ENCODE measurements around the gene RPS19BP1. TPM values are rescaled to one million over a fixed set of nuclear protein-coding genes. Genes with fewer than 3 reads are reported as not detected.

The RPS19BP1 gene
- total and polyA plus RNA-seq, 2 of the 8 experiments (the other 6 are each of a cell fraction or from before 2014, with no cell fraction given), result 77.9 to 97.9 TPM

DNA sequence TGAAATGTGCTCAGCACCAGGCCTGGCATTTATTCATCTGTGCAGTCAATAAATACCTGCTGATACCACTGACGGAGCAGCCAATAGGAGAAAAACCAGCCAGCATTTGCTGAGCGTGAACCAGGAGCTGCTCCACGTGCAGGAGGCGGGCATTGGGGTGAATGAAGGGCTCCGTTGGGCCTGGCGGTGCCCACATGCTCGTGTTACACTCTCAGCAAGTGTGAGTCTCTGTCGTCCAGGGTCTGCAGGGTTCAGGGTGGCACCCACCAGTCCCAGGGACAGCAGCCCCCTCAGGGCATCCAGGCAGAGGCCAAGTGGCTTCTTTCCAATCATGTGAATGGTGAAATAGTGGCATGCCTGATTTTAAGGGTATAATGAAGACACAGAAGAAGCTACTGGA is 4.2 kb upstream of the RPS19BP1 start (continued):
- TF ChIP-seq CHD7 (IDR thresholded peaks at IDR 0.05; ENCODE audit: insufficient replicate concordance, low read length) (no peak), NANOG (IDR thresholded peaks at IDR 0.05; ENCODE audit: insufficient read depth, low read depth, low read length, poor library complexity, severe bottlenecking) (no peak), HDAC6 (IDR thresholded peaks at IDR 0.05; ENCODE audit: low read depth, low read length) (no peak), RAD21 (IDR thresholded peaks at IDR 0.05 in 1 of 2, conservative IDR thresholded peaks at IDR 0.05 in 1 of 2; ENCODE audit: low read depth in 2 of 2, low read length in 2 of 2) (no peak), CHD2 (IDR thresholded peaks at IDR 0.05; ENCODE audit: low read length) (no peak), JUN (IDR thresholded peaks at IDR 0.05; ENCODE audit: low read depth, low read length) (no peak), TAF7 (optimal IDR thresholded peaks at IDR 0.05; ENCODE audit: borderline replicate concordance, low read depth, low read length) (no peak), GABPA (IDR thresholded peaks at IDR 0.05; ENCODE audit: borderline replicate concordance, insufficient read depth, low read length) (no peak), SP2 (IDR thresholded peaks at IDR 0.05; ENCODE audit: low read length) (no peak), RFX5 (IDR thresholded peaks at IDR 0.05; ENCODE audit: borderline replicate concordance, low read depth, low read length) (no peak)
